ENCODE measurements around the gene TAC1.

TAC1 gene

GRCh38 chr7:97734255-97734654 lies 2.4 kb downstream of the TAC1 start:
- H3K79me2 ChIP-seq (ENCODE audit: low read length): no peaks in the 10 kb centered on the region
- no peak overlapping the region for H2AFZ ChIP-seq (ENCODE audit: low read depth, low read length)
- TF ChIP-seq CTCF (IDR thresholded peaks at IDR 0.05; ENCODE audit: low read depth, low read length) (no peak), EZH2phosphoT487 (IDR thresholded peaks at IDR 0.05; ENCODE audit: low read depth) (no peak)
- H3K4me3 ChIP-seq (ENCODE audit: low read length): no peak overlapping the region
- no peaks in the 10 kb centered on the region for H4K20me1 ChIP-seq (ENCODE audit: insufficient read depth, low read length)
- no peaks in the 10 kb centered on the region for H3K36me3 ChIP-seq (replicated peaks; ENCODE audit: low read depth, low read length)
- H3K4me1 ChIP-seq (ENCODE audit: low read length): no peaks in the 10 kb centered on the region; the same call in 1 of the 2 replicates
- H3K27me3 ChIP-seq (ENCODE audit: low read depth, low read length): peaks cover 5% of the 10 kb centered on the region; the same call in 1 of the 2 replicates
- H3K4me2 ChIP-seq (ENCODE audit: low read length): no peak overlapping the region
- no peak overlapping the region for H3K9ac ChIP-seq (ENCODE audit: low read length)
- no peaks in the 10 kb centered on the region for H3K9me3 ChIP-seq (ENCODE audit: insufficient read depth, low read length)
- H3K27ac ChIP-seq (ENCODE audit: low read length): no peak overlapping the region

DNA sequence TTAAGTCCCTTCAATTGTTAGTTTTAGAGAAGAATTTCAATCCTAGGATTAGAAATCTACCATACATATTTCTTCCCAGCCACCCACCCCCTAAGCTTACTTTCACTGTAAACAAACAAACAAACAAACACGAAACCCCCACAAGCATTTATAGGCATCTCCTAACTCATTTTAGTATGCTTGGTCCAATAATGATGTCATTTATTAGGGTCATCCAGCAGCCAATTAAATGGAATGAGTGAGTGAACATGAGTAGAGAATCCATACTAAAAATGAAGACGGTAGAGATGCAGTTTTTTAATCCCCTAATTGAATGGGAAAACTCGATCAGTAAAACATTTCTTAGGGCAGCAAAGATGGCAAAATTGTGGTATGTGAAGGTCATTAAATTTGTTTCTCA lies 3.2 kb downstream of the TAC1 start:
- no peak overlapping the region for H3K4me3 ChIP-seq (ENCODE audit: low read length)
- no peak for TF ChIP-seq CTCF (IDR thresholded peaks at IDR 0.05; ENCODE audit: low read depth, low read length)
- TF ChIP-seq EZH2phosphoT487 (IDR thresholded peaks at IDR 0.05; ENCODE audit: low read depth): no peak
- no peaks in the 10 kb centered on the region for H4K20me1 ChIP-seq (ENCODE audit: insufficient read depth, low read length)
- H3K27me3 ChIP-seq (ENCODE audit: low read depth, low read length): peaks cover 5% of the 10 kb centered on the region; the same call in 1 of the 2 replicates
- no peaks in the 10 kb centered on the region for H3K79me2 ChIP-seq (ENCODE audit: low read length)
- H3K4me1 ChIP-seq (ENCODE audit: low read length): no peaks in the 10 kb centered on the region; the same call in 1 of the 2 replicates
- no peaks in the 10 kb centered on the region for H3K36me3 ChIP-seq (replicated peaks; ENCODE audit: low read depth, low read length)
- H3K9me3 ChIP-seq (ENCODE audit: insufficient read depth, low read length): no peaks in the 10 kb centered on the region
- no peak overlapping the region for H3K27ac ChIP-seq (ENCODE audit: low read length)
- no peak overlapping the region for H3K9ac ChIP-seq (ENCODE audit: low read length)
- H2AFZ ChIP-seq (ENCODE audit: low read depth, low read length): no peak overlapping the region
- no peak overlapping the region for H3K4me2 ChIP-seq (ENCODE audit: low read length)

- no peaks in the 10 kb centered on the region for H3K4me1 ChIP-seq (ENCODE audit: low read length)
- H3K9ac ChIP-seq (ENCODE audit: low read length): no peak overlapping the region
- no peaks in the 10 kb centered on the region for H4K20me1 ChIP-seq (ENCODE audit: insufficient read depth, low read length)
- TF ChIP-seq CTCF (IDR thresholded peaks at IDR 0.05; ENCODE audit: low read depth, low read length) (no peak), EZH2phosphoT487 (IDR thresholded peaks at IDR 0.05; ENCODE audit: low read depth) (no peak)
- no peak overlapping the region for H2AFZ ChIP-seq (ENCODE audit: low read depth, low read length)
- no peaks in the 10 kb centered on the region for H3K9me3 ChIP-seq (ENCODE audit: insufficient read depth, low read length)
- no peak overlapping the region for H3K4me2 ChIP-seq (ENCODE audit: low read length)
- no peaks in the 10 kb centered on the region for H3K27me3 ChIP-seq (ENCODE audit: low read depth, low read length)
- no peak overlapping the region for H3K4me3 ChIP-seq (ENCODE audit: low read length)
- H3K79me2 ChIP-seq (ENCODE audit: low read length): no peaks in the 10 kb centered on the region
- no peak overlapping the region for H3K27ac ChIP-seq (ENCODE audit: low read length)
- H3K36me3 ChIP-seq (replicated peaks; ENCODE audit: low read depth, low read length): no peaks in the 10 kb centered on the region
These were observed 16.6 kb downstream of the TAC1 start for GRCh38 chr7:97748482-97748881.

GRCh38 chr7:97751566-97751965 lies 19.7 kb downstream of the TAC1 start:
- H2AFZ ChIP-seq (ENCODE audit: low read depth, low read length): no peak overlapping the region
- no peak overlapping the region for H3K4me3 ChIP-seq (ENCODE audit: low read length)
- no peaks in the 10 kb centered on the region for H3K79me2 ChIP-seq (ENCODE audit: low read length)
- no peak for TF ChIP-seq EZH2phosphoT487 (IDR thresholded peaks at IDR 0.05; ENCODE audit: low read depth)
- no peak for TF ChIP-seq CTCF (IDR thresholded peaks at IDR 0.05; ENCODE audit: low read depth, low read length)
- H3K4me1 ChIP-seq (ENCODE audit: low read length): no peaks in the 10 kb centered on the region
- H3K27me3 ChIP-seq (ENCODE audit: low read depth, low read length): no peaks in the 10 kb centered on the region
- H3K4me2 ChIP-seq (ENCODE audit: low read length): no peak overlapping the region
- no peaks in the 10 kb centered on the region for H4K20me1 ChIP-seq (ENCODE audit: insufficient read depth, low read length)
- H3K36me3 ChIP-seq (replicated peaks; ENCODE audit: low read depth, low read length): no peaks in the 10 kb centered on the region
- no peaks in the 10 kb centered on the region for H3K9me3 ChIP-seq (ENCODE audit: insufficient read depth, low read length)
- H3K9ac ChIP-seq (ENCODE audit: low read length): no peak overlapping the region
- H3K27ac ChIP-seq (ENCODE audit: low read length): no peak overlapping the region

Measured in OCI-LY3 (cell line).